GM19324 (cell line): Measurements from ENCODE around the gene C10orf67.
"Not testable (repeated sequence)": the region's sequence is repeated elsewhere in the genome, so short reads cannot be mapped to it uniquely, and the experiment has no call there.

Experiments used
- ATAC-seq: cut with Tn5 transposase; IDR thresholded peaks from one replicate; pipeline ENCODE4 v1.9.1; 2021; ENCODE audit warnings: mild to moderate bottlenecking, moderate library complexity; ENCODE audit not compliant: unreplicated experiment, low FRiP score

C10orf67 gene

DNA sequence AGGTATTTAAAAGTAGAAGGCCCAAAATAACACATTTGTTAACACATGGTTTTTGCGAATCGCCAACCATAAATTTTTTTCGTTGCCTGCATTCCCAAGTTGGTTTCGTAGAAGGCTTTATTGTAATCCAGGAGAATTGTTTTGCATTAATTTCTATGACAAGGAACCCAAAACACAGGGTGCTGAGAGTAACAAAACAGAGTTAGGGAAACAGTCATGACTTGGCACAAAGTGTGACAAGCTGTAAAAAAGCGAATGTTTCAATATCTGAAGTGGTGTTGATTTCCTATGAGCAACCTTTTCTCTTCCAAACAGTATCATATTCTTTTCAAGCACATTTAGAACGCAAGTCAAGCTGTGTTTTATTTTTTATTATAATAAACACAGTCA is 63.6 kb downstream of the C10orf67 start:
- no peak for ATAC-seq

DNA sequence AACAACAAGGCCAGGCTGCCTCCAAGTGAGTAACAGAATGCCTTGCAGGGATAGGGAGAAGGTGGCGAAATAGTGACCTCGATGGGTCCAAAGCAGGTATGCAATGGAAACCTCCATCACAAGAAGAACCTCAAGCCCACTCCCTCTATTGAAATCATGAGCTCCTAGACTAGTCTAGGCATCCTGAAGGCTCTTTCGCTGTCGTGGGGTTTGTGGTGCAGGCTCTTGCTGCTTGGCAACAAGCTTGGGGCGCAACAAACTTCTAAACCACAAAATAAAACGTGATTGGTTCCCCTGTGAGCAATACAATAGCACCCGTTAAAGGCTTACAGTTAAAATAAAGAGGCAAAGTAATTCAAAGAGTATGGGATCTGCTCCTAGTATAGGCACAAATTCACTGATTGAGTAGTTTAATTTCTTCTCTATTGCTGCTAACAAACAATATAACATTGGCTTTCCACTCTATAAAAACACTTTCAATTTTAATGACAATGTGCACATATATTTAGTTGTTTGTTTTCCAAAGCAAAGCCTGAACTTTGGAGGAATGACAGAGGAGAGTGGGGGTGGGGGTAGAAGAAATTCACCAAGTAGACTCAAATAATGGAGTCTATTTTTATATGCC is 64.1 kb downstream of the C10orf67 start:
- ATAC-seq = no peak

DNA sequence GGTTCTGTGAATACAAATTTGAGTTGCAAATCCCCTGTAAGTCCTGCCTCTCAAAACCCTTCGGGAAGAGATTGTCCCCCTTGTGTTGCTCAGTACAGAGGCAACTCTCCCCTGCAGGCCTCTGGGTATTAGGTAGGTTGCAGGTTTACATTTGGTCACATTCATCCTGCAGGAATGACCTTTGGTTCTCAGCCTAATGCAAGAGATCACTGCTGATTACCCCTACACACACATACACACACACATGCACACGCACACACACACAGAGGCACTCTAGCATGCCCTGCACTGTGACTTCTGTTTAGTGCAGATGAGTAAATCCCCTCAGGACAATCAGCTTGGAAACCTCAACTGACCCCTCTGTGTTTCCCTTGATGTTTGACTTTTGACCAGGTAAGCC is 69.2 kb downstream of the C10orf67 start:
- no peak for ATAC-seq

DNA sequence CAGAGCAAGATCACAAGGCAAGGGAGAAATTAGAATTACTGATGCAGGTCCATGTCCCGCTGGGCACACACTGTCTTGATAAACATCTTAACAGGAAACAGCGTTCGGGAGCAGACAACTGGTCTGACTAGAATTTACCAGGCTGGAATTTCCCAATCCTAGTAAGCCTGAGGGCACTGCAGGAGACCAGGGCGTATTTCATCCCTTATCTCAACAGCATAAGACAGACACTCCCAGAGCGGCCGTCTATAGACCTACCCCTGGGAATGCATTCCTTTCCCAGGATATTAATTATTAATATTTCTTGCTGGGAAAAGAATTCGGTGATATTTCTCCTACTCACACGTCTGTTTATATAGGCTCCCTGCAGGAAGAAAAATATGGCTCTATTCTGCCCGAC is 70.4 kb downstream of the C10orf67 start:
- ATAC-seq = not testable (repeated sequence)

DNA sequence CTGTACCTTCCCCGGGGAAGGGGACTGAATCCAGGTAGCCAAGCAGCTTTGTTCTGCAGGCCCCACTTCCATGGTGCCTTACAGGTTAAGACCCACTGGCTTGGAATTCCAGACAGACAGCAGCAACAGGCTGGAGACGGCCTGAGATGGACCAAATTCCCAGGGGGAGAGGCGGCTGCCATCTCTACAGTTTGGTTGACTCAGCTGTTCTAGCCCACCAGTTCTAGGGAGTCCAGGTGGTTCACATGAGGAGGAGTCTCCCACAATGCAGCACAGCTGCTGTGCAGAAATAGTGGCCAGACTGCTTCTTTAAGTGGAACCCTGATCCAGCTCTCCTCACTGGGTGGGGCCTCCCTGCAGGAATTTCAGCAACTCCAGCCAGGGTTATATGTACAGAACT is 74.1 kb downstream of the C10orf67 start:
- no peak for ATAC-seq

DNA sequence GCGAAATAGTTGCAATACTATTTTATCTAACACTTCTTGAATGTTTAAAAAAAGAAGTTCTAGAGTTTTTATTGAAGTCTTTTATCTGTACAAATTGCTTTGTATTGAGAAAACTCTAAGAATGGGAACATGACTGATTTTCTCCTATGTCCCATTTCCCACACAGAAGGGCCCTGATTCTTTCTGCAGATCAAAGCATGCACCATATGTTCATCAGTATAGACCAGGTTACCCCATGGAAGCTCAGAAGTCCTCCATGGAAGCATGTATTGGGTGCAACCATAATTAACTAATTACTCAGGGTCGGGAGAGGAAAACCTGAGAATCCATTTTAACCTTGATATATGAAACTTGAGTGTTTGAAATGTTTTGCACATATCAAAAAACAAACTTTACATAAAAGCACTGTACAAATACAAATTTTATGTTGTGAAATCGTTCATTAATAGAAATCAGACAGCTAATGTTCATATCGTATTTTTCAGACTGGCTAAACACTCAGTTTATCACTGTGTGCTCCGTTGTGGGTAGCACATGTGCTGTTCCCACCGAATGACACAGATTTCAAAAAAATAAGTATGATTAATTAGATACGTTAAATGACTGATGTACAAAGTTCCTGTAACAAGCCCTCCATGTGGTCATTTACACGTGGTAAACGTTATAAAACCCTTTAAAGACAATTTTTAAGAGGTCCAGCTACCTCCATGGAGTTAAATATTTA is 81.0 kb downstream of the C10orf67 start:
- no peak for ATAC-seq

DNA sequence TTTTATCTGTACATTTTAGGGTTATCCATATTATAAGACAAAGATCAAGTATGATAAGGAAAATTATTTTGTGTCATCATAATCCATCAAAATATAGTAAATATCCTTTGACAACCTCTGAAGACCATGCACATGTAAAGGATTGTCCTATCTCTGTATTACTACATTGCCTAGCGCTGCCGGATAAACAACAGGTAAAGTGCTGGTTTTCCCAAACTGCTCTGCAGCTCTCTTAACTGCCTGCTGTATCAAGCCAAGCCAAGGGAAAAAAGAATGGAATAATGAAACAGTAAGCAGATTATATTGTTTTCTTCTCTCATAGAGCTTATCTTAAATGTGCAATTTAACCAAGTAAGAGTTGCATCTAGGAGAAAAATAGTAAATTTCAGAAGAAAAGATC is 81.7 kb downstream of the C10orf67 start:
- ATAC-seq = no peak

DNA sequence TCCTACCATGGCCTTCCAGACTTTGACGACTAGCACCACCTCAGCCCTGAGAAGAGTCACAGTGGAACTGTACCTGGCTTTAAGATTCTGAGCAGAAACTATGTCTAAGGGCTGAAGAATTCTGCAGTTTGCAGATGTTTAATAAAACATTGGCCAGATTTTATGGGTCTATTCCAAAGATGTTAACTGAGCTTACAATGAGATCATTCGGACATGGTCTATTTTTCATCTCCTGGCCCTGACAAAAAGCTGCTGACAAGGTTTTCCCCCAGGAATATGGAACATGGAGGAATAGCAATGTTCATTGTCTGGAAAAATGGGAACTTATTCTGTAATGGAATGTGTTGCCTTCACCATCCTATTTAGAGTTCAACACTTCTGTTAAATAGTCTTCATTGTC is 86.1 kb downstream of the C10orf67 start:
- ATAC-seq = no peak

DNA sequence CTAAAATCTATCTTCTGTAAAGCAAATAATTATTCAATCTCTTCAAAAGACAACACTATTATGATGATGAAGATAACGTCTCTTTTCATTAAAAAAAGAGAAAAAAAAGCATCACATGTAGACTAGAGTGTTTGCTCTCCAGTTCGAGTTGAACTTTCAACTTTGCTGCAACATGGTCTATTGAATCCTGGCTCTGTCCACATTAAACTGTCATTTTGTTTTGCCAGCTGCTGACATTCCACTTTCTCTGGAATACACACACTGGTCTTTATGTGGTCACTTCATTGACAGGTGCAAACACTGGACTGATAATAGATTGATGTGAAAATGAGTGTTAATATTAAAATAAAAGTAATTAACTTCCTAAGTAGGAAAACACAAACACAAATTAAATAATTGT is 90.8 kb downstream of the C10orf67 start:
- no peak for ATAC-seq

DNA sequence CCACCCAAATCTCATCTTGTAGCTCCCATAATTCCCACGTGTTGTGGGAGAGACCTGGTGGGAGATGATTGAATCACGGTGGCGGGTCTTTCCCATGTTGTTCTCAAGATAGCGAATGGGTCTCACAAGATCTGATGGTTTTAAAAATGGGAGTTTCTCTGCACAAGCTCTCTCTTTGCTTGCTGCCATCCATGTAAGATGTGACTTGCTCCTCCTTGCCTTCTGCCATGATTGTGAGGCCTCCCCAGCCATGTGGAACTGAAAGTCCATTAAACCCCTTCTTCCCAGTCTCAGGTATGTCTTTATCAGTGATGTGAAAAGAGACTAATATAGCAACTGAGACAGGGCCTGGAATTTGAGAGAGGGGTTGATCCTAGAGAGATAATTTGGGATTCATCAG is 91.7 kb downstream of the C10orf67 start:
- ATAC-seq = not testable (repeated sequence)

DNA sequence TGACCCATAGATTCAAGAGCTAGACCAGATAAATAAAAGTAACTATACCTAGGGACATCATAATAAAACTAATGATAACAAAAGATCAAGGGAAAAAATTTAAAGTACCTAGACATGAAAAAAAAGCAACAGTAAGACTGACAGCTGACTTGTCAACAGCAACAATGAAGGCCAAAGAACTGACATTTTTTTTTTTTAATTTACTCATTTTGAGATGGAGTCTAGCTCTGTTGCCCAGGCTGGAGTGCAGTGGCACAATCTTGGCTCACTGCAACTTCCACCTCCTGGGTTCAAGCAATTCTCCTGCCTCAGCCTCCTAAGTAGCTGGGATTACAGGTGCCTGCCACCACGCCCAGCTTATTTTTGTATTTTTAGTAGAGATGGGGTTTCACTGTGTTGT is 102.8 kb downstream of the C10orf67 start:
- not testable (repeated sequence) for ATAC-seq

DNA sequence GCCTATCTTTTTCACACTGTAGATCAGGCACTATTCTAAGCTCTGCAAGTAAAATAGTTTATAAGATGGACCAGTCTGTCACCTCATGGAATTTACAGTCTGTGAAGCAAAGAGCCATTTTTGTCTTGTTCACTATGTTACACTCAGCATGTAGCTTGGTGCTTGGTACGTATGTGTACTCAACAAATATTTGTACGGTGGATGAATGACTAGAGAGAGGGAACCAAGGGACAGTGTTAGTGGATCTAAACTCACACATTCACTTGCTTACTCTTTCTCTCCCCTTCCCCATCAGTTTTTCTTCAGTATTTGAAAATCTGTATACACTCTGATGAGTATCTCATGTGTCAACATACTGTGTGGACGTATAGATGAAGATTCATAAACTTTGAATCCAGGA is 106.6 kb downstream of the C10orf67 start:
- no peak for ATAC-seq

DNA sequence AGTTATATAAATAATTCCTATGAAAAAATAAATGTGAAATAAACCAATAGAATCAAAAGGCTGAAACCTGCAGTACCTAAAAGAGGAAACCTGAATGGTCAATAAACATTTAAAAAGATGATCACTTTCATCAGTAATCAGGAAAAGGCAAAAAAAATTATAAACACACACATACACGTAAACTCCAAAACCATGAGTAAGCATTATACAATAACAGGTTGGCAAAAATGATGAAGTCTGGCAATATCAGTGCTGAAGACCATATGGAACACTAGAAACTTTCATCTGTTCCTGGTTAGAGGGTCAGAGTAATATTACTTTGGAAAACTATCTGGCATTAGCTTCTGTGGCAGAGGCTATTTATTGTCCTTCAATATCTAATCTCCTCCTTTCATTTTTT is 114.0 kb downstream of the C10orf67 start:
- ATAC-seq = no peak

DNA sequence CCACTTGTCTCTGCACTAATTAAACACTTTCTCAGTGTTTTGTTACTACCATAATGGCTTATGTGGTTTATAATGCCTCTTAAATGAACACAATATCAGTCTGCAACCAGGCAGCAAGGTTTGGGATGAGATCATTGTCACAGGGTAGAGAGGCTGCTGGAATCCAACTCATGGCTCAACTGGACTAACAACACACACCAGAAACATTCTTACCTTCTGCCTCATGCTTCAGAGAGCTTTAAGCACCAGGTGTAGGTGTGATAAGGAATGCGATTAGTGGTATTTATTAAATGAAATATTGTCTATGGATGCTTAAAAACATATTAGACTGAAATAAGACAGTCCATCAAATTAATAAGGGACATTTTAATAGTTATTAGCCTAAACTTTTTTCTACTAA is 127.1 kb downstream of the C10orf67 start:
- ATAC-seq = no peak

DNA sequence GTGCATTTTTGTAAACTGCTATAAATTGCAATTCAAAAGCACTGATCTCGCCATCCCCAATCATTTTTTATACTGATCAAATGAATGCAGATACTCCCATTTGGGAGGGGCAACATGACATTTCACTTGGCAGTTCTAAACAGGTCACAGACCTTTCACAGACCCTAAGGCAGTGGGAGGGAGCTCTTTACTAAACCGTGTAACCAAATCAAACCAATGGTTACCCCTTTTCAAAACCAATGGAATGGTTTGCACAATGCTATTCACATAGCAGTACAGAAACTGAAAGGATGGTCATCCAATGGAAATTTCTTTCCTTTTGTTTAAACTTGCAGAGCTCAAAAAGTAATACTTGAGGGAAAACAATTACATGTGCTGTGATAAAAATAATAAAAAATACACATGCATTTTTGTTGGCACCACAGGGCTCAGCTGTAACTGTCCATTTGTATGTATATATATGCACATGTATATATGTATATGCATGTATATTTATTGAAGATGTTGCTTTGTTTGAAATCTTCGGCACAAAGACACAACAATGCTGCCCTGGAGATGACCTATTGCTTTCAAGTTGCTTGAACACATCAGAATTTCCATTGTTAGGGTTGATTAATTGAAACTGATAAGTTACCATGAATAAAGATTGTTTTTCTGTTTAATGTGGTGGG is 138.5 kb downstream of the C10orf67 start:
- no peak for ATAC-seq

DNA sequence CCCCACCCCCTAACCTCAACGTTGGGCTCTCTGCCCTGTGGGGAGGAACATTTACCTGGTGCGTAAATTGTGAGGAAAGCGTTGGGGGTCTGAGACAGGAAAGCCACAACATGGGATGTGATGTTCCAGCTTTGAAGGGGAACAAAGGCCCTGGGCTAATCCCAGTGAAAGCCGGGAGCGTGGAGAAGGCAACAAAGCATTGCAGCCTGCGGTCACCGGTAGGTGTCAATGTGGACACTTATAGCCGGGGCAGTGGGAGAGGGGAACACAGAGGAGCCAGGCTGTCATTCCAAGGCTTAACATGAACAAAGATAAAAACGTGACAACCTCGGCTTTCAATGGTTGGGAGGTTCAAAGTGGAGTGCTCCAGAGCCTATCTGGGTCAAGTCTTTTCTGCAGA is 139.8 kb downstream of the C10orf67 start:
- ATAC-seq = no peak

DNA sequence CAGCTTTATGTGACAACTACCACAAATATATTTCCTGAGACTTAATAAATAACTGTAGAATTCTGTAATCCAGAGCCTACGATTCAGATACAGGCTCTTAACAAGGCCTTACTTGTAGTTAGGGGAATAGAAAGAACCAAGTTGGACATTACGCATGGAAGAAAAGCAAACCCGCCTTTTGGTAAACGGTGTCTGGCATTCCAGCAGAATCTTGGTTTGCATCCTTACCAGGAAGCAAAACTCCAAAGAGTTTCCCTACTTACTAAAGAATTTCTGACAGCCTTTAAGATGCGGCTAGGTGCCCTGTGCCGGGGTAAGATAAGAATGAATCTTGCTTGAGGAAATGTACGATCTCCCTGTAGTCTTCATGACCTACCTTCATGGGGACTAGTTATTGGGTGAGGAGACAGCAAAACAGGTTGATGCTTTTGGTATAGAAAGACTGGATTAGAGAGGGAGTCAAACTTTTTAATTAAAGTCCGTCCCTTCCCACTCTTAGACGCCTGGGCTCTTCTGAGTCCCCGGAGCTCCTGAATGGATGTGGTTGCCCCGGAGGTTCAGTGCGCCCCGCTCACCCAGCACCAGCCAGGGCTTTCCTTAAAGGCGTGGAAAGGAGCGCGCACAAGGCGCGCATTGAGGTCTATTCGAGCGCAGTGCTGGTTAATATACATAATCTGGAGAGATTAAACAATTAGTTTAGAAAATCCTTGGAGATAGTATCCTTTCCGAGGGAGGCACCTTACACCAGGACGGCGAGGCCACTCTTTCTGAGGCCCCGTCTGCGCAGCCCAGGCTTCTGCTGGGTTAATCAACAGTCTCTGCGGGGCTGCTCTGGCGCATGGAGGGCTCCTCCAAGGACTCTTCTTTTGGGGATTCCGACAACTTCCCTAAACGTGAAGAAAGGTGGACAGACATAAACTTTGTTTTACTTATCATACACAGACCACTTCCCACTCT is 140.9 kb downstream of the C10orf67 start:
- ATAC-seq = no peak

DNA sequence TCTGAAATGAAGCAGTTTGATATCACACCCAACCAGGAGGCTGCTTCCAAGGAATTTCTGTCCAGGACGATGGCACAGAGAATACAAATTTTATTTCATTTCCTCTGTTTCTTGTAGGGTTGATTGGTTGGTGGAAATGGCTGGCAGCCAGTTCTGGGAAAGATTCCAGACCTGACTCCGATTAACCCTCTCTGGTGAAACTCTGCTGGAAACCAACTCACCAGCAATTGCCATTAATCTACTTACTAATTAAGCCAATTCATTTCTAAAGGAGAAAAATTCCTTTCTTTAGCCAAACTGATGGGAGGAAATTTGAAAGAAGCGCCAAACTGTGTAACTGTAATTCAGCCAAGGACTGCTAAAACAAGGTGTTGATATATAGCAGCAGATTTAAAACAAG is 141.8 kb downstream of the C10orf67 start:
- ATAC-seq = no peak

DNA sequence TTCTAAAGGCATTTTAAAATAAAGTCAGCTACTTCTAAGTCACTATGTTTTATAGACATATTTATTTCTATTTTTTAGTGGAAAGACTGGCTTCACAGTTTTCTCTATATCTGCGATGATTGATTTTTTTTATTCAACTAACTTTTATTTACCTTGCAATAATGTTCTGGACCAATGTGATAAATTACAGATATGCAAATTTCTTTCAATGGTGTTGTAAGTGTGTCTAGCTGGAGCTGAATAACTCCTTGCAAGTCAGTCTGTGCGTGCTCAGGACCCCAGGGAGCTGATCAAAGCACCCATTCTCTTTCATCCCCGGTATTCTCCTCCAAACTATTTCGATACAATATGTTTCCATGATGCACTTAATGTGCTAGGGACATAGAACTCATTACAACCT is 142.8 kb downstream of the C10orf67 start:
- ATAC-seq = no peak

DNA sequence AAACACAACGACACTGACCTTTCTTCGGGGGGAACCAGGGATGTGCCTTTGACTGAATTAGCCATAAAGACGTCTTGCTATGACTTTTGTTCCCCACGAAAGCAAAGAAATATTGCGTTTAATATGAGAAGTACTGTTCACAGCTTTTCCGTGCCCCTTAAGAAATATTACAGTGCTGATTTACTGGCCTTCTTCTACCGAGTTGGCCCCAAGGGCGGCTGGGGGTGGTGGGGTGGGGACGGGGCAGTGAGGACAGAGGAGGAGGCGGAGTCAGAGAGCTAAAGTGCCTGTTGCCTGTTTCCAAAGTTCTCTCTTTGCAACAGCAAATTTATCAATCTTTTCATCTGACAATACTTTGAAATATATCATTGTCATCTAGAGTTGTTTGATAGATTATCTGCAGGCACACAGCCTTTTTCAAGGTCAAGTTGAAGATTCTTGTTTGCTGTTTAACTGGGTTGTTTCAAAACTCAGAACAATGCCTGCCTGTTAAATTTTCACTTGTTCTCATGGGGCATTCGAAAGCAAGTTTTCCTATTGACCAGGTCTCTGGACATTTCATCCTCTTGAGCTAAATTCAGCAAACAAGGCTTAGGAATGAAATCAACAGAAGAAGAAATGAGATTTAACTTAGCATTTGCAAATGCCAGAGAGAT is 143.5 kb downstream of the C10orf67 start:
- ATAC-seq = no peak
